ENCODE data around the gene FXR2. TPM values are rescaled to one million over a fixed set of nuclear protein-coding genes. Genes with fewer than 3 reads are reported as not detected.
A peak's percentile ranks its signal among the peaks of the same experiment; 100 is the strongest.
"Not testable (repeated sequence)": the region's sequence is repeated elsewhere in the genome, so short reads cannot be mapped to it uniquely, and the experiment has no call there.

The FXR2 gene
- 117 and 125 TPM in 2 replicates for polyA plus RNA-seq (2014; cell fraction: cytosol; rRNA removed)
- polyA plus RNA-seq (2014; cell fraction: nucleus; rRNA removed) = 102 and 145 TPM in 2 replicates

DNA sequence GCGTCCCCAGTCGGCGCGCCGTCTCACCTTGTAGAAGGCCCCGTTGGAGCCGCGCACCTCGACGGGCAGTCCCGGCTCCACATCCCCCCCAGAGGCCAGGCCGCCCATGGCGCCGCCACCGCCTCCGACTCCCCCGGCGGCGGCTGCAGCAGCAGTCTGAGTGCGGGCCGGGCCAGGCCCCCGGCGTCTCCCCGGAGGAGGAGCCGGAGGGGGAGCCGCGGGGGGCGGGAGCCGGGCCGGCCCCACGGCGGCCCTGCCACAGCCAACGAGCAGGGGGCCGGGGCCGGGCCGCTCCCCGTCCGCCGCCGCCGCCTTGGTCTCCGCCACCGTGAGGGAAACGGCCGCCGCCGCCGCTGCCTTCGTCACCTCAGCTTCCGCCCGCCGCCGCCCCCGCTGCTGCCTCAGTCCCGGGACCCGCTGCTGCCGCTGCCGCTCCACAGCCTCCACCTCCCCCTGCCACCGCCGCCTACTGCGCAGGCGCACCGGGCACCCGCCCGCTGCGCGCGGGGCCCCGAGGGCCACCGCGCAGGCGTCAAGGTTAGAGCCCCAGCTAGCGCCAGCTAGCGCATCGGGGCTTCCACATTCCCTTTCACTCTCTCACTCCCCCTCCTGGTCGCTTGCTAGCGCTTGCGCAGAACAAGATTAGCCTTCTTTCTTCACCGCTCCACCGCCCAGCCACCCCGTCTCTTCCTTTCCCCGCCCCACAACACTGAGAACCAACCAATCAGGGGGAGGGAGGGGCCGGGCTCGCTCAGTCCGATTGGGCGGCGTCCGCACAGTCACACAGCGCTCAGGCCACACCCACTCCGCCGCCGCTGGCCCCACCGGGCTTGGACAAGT, at the start of gene FXR2:
TSS of gene FXR2 (minus strand) at position 473 of the 840 bp plus-strand sequence. CDS start at position 108, 365 bp downstream.
- DNase-seq (ENCODE audit: low spot score) = peak; percentile 100

DNA sequence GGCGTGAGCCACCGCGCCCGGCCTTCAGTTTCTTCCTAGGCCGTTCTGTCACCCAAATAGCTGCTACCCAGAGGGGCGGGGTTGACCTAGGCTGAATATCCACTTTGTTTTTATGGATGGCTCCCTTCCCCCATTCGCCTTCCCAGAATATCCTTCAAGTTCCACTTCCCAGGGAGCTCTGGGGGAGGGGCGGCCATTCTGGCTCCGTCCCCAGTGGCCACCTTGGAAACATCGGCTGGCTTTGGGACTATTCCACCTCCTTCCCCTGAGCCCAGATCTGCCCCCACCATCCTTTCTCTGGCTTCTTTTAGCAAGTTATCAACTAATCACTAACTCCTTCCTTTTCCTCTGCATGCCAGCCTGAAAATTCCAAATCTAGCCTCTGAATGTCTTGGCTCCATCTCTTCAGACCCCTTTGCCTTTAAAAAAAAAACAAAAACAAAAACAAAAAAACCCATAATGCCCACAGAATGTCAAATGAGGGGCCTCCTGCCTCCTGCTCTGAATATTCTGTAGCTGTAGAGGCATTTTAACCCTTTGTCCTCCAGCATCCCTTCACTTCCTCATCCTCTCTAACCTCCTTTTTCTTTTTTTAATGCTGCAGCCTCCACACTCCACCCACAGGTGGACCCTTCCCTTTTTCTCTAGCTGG, 42.4 kb upstream of the FXR2 start:
- peak; percentile 47 for DNase-seq (ENCODE audit: low spot score)

DNA sequence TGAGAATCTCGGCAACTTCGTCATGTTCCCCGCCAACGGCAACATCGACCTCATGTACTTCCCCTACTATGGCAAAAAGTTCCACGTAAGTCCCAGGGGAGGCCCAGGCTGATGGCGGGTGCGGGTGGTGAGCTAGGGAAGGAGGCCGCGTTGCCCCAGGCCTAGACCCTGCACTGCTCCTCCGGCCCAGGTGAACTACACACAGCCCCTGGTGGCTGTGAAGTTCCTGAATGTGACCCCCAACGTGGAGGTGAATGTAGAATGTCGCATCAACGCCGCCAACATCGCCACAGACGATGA, 40.8 kb upstream of the FXR2 start:
- DNase-seq (ENCODE audit: low spot score) = no peak

DNA sequence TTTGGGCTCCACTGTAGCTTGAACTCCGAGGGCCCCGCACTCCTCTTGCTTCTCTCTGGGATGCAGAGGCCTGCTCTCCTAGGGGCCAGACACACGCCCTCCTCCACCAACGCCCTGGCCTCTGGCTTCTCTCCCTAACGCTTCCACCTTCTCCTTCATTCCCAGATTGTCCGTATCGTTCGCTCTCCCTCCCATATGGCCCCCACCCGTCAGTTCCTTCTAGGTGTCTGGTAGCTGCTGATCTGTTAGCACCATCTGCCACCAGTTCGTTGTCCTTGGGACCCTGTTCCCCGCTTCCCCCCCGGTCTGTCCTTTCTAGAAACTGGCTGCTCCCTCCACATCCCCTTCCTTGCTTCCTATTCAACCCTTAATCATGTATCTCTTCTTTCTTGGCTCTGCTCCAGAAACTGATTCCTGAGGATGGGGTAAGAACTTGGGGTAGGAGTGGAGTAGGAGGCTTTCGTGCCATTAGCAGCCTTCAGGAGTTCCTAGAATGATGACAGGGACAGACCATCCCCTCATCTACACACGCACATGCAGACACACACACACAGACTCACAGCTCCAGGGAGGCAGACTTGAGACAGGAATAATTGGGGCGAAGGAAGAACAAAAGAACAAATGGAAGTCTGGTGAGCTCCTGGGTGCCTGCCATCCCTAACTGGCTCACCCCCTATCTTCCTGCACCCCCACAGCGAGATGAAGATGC, 40.3 kb upstream of the FXR2 start:
- no peak for DNase-seq (ENCODE audit: low spot score)

DNA sequence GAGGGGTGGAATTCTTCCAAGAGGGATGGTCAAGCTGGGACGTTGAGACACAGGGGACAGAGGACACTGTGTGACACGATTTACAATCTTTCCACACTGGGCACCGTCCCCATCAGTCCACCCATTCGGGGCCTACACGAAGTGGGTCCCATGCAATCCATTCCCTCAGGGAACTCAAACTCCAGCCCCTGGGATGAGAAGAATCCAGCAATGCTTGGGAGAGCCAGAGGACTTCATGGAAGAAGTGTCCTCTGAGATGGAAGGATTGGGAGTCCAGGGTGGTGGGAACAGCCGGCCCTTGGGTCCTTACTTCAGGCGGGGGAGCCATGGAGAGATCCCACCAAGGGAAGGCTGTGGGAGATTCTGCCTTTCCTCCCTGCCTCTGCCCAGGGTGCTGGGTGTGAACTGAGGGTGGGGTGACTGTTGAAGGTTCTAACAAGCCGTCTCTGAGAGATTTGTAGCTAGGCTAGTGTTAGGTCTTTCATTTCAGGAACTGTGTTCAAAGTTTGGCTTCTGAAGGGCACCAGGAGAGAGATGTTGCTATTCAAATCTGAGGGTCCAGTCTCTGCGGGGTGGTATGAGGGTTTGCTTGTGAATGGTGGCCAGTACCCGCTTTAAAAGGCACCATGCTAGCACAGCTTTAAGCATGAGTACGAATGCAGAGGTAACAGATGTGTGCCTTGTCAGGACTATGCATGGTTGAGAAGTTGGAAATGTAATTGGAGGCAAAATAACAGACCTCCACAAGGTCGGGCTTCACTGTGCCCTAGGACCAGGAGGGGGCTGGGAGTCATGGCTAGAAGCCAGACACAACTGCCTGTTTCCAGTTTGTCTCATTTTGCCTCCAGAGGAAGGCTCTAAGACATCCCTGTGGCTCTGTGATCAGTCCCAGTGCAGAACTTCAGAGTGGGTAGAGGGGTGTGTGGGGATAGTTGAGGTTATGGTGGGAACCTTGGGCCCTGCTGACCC, 38.0 kb upstream of the FXR2 start:
- DNase-seq (ENCODE audit: low spot score) = no peak

DNA sequence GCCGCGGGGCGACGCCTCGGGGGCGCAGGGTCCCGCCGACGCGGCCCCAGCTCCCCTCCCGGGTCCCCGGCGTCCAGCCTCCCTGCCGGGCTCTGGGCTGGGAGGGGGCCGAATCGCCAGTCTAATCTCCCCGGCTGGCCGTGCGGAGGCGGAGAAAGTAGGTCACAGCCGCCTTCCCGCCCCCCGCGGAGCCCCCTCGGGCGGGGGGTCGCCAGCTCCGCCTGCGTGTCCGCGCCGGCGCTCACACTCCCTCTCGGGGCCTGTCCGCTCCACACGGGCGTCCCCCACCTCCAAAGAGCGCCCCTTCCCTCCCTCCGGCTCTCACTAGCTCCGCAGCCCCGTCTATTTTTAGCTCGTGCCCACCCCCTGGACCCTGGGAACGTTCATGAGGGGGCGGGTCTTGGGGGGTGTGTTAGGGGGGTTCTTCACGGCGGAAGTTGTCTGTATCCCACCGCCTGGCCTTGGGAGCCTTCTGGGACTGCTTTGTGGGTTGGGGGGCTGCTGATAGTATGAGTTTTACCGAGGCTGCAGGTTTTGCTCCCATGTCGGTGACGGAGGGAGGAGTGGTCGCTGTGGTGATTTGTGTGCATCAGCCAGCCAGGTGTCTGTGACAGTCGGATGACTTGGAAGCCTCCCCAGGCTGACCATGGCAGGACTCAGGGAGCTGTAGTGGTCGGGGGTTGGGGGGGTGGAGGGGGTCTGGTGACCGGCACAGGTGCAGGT, 37.1 kb upstream of the FXR2 start:
- DNase-seq (ENCODE audit: low spot score) = peak; percentile 46

DNA sequence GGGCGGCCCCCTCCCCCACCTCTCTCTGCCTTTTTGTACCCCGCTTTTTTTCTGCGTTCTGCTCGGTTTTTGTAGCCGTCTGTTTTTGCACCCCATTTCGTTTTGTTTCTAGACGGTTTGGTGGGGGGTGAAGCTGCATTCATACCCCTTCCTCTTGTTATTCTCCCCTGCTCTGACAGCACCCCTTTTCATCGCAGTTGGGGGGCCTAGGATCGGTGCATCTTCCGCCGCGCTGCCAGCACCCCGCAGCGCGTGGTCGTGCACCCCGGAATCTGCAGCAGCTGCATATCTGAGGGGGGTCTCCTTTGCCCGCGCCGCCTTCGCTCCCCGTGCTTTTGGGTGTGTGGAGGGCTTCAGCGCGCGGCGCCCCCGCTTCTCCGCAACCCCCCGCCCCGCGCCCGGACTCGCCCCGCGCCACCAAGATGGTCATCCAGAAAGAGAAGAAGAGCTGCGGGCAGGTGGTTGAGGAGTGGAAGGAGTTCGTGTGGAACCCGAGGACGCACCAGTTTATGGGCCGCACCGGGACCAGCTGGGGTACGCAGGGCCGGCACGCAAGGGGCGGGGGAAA, 36.5 kb upstream of the FXR2 start:
- DNase-seq (ENCODE audit: low spot score) = no peak

DNA sequence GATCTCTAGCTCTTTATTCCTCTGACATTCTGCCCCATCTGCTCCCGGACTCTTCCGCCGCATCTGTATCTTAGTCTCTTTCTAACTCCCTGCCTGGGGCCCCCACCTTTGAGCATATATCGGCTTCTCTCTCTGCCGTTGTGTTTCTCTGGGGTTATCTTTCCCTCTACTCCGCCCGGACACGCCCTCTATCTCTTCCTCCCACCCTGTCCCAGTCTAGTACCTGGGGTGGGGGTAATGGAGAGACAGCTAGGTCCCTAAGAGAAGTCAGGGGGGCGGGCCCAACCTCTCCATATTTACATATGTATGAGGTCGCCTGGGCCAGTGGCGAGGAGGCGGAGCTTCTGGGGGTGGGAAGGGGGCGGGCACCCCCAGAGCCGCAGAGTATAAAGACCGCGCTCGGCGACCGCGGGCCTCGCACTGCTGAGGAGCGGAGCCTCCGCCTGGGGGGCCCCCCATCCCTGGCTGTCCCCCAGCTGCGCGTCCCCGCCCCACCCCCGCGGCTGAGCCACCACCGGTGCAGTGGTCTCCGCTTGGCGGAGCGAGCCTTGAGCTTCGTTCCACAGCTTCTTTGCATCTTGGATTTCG, 35.9 kb upstream of the FXR2 start, which contains the start of gene ATP1B2:
TSS of gene ATP1B2 (plus strand) at position 418 of the 588 bp plus-strand sequence. CDS start 593 bp downstream, outside the sequence.
- DNase-seq (ENCODE audit: low spot score) = peak; percentile 96

DNA sequence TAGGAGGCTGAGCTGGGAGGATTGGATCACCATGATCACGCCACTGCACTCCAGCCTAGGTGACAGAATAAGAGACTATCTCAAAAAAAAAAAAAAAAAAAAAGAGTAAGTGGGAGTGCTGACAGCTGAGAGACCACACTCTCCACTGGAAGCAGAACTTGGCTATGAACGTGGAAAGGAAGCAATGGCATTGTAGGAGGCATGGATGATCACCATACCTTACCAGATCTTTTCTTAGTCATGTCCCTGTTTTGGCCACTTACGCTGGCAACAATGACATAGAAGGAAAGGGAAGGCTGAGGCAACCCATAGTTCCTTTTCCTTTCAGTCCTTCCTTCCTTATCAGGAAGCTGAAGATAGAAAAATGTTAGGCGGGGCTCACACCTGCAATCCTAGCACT, 32.3 kb upstream of the FXR2 start:
- no peak for DNase-seq (ENCODE audit: low spot score)

DNA sequence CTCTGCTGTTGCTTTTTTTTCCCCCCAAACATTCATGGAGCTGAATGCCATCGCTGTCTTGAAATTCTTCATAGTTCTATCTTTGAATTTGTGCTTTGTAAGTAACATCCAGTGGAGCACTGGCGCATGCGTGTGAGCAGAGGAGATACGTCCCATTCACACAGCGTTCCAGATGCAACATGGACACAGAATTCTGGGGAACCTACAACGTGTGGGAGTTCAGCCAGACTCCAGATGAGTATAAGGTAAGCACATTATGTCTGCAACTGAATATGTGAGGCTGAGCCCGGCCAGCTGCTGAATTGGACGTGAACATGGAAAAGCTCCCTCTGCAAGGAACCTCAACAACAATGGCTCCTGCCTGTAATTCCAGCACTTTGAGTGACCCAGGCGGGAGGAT, 31.8 kb upstream of the FXR2 start:
- DNase-seq (ENCODE audit: low spot score) = no peak

DNA sequence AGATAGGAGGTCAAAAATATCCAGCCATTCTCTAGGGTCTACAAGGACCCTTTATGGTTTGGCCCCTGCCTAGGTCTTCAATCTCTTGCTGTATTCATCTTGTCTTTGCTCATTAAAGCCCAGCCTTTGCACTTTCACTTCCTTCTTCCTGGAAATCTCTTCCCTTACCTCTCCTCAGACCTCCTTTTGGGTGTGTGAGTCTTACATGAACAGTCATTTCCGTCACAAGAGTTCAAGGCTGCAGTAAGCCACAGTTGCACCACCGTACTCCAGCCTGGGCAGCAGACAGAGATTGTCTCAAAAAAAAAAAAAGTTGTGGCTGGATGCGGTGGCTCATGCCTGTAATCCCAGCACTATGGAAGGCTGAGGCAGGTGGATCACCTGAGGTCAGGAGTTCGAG, 30.1 kb upstream of the FXR2 start:
- DNase-seq (ENCODE audit: low spot score) = no peak

DNA sequence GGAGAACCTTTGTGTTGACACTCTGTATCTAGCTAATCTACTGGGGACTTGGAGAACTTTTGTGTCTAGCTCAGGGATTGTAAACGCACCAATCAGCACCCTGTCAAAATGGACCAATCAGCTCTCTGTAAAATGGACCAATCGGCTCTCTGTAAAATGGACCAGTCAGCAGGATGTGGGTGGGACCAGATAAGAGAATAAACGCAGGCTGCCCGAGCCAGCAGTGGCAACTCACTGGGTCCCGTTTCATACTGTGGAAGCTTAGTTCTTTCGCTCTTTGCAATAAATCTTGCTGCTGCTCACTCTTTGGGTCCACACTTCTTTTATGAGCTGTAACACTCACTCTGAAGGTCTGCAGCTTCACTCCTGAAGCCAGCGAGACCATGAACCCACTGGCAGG, 26.9 kb upstream of the FXR2 start:
- DNase-seq (ENCODE audit: low spot score) = not testable (repeated sequence)

DNA sequence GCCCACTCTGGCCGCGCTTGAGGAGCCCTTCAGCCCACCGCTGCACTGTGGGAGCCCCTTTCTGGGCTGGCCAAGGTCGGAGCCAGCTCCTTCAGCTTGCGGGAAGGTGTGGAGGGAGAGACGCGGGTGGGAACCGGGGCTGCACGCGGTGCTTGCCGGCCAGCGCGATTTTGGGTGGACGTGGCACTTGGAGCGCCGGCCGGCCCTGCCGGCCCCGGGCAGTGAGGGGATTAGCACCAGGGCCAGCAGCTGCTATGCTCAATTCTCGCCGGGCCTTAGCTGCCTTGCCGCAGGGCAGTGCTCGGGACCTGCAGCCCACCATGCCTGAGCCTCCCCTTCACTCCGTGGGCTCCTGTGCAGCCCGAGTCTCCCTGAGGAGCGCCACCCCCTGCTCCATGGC, 26.1 kb upstream of the FXR2 start:
- no peak for DNase-seq (ENCODE audit: low spot score)

DNA sequence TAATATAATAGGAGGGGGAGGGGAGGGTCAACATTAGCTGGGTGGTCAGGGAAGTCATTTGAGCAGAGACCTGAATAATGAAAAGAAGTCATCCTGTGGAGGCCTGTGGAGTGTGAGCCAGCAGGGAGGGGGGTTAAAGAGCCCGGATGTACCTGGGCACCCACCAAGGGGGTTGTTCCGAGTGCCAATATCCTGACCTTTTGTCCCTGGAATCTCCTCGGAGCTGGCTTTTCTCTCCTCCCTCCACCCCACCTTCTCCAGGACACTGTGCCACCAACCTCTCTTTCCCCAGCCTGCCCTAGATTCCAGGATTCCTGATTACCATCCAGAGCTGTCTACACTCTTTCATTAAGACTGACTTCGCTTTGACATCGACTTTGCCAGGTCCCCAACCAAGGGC, 21.5 kb upstream of the FXR2 start:
- DNase-seq (ENCODE audit: low spot score) = no peak

DNA sequence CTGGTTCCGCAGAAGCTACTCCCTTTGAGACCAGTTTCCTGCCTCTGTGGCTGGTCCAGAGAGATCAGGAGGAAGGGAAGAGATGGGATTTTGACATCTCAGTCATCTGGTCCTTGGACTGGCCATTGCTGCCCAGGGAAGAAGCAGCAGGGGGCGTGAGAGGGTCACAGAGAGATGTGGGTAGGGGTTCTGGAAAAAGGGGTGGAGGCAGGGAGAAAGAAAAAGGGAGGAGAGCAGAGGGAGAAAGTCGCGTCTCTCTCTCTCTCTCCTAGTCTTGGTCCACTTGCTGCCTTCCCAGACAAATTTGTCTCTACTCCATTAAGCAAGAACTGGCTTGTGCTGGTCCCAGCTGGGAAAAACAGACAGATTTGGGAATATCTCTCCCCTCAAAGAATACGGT, 19.7 kb upstream of the FXR2 start:
- peak; percentile 83 for DNase-seq (ENCODE audit: low spot score)

DNA sequence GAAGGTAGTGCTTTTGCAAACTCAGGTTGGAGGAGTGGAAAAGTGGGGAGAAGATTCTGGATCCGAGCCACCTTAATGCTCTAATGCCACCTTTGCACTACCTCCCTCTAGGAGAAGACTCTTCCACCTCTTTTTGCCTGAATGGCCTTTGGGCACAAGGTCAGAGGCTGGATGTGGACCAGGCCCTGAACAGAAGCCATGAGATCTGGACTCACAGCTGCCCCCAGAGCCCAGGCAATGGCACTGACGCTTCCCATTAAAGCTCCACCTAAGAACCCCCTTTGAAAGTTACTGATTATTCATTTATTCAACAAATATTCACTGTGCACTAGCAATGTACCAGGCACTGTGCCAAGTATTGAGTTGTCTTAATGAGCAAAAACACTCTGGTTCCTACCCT, 18.4 kb upstream of the FXR2 start:
- DNase-seq (ENCODE audit: low spot score) = no peak

DNA sequence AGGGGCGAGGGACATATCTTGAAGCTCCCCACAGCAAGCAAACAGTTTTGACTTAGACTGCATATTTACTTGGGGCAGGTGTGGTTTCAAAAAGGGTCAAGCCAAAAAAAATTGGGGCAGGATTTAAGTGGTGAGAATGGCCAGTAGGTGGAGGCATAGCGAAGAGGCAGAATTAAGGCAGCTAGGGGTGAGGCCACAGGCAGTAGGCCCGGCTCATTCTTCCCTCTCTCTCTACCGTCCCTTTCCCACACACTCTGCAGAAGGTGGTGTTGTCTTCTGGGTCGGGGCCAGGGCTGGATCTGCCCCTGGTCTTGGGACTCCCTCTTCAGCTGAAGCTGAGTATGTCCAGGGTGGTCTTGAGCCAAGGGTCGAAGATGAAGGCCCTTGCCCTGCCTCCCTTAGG, 17.8 kb upstream of the FXR2 start:
- peak; percentile 61 for DNase-seq (ENCODE audit: low spot score)

DNA sequence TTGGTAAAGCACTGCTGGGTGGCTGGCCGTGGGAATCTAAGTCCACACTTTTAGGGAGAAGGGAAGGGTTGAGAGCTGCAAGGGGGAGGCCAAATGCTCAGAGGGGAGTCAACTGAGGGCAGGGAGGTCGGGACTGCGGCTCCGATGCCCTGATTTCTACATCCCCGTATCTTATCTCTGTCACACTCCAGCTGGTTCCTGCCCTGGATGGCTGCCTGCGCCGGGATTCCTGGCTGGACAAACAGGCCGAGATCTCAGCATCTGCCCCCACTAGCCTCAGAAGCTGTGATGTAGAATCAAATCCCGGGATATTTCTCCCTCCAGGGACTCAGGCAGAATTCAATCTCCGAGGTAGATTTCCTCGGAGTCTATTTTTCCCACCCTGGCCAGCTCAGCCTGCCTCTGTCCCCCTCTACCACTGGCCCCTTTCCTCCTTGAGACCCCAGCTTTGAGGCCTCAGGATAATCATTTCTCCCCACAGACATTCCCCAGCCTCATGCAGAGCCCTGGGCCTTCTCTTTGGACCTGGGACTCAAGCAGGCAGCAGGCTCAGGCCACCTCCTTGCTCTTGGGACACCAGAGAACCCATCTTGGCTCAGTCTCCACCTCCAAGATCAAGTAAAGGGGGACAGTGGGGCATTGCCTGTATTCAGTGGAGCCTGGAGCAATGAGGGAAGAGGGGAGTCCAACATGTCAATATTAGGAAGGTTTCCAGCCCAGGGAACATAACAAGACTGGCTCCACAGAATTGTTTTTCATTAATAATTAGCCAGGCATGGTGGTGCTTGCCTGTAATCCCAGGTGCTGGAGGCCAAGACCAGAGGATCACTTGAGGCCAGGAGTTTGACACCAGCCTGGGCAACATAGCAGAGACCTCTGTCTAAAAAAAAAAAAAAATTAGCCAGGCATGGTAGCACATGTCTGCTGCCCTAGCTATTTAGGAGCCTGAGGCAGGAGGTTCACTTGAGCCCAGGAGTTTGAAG, 17.0 kb upstream of the FXR2 start:
- no peak for DNase-seq (ENCODE audit: low spot score)

Data from SK-N-DZ (cell line).